ENCODE data around the gene ACE. TPM values are rescaled to one million over a fixed set of nuclear protein-coding genes. Genes with fewer than 3 reads are reported as not detected.

Gene ACE
- total RNA-seq, 1 experiment from 2014 or later = 7.8 TPM

DNA sequence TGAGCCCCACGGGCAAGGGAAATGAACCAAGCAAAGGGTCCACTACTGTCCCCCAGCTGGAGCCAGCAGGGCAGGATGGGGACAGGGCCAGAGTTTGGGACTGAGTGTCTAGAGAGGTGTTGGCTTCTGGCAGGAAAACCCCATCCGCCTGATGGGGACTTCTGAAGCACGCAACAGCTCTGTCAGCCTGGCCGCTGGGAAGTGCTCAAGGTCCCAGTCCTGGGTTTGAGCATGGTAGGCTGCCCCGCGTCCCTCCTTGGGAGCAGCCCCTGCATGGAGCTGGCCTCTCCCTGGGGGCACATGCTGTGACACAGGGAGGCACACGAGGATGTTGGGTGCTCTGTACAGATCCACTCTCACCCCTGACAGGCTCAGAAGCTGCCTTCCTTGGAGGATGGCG is 14.6 kb downstream of the ACE start (continued):
- no peak for TF ChIP-seq PRDM15 (CRISPR knock-in tag; IDR thresholded peaks at IDR 0.05)
- TF ChIP-seq IRF2 (CRISPR knock-in tag; IDR thresholded peaks at IDR 0.05; ENCODE audit: borderline replicate concordance, low read depth) = no peak
- no peak for TF ChIP-seq JUN (CRISPR knock-in tag; IDR thresholded peaks at IDR 0.05)

DNA sequence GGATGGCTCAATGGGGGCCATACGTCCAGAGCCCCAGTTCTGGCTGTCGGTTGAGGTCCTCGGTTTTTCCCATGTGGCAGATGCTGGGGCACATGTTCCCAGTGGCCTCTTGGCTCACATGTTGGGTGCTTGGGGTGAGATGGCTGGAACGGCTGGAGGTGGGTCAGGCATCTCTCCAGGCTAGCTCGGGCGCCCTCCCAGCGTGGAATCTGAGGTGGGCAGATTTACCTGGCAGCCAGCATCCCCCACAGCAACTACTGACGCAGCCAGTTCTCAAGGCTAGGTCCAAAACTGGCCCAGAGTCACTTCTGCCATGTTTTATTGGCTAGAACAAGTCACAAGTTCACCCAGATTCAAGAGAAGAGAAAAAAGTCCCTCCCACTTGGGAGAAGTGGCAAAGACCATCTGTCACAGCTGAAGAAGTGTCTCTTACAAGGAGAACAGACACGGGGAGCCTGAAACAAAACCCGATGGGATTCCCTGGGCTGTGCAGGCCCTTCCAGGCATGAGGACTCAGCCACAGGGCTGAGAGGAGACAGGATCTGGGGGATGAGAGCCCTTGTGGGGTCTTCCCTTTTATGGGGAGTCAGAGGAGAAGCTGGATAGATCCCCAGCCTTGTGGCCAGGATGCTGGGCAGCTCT is 15.2 kb downstream of the ACE start:
- ChIA-PET CTCF (interaction anchor here (1.0 to 1.3 kb wide), 2 partner anchors 66 to 120 kb away, joined by 3 to 7 read pairs; no protein-coding TSS in a partner anchor), POLR2A (no interaction called here)
- H3K36me3 Mint-ChIP-seq = no peaks in the 10 kb centered on the region
- TF ChIP-seq NFYB (CRISPR knock-in tag; conservative IDR thresholded peaks at IDR 0.05; ENCODE audit: low read depth) = no peak
- no peak for TF ChIP-seq CBFB (CRISPR knock-in tag; IDR thresholded peaks at IDR 0.05; ENCODE audit: low read depth)
- no peak for TF ChIP-seq FOXJ3 (CRISPR knock-in tag; IDR thresholded peaks at IDR 0.05; ENCODE audit: borderline replicate concordance)
- TF ChIP-seq HMGXB4 (CRISPR knock-in tag; IDR thresholded peaks at IDR 0.05) = no peak
- no peak for TF ChIP-seq E2F4 (CRISPR knock-in tag; IDR thresholded peaks at IDR 0.05; ENCODE audit: borderline replicate concordance, low read depth)
- TF ChIP-seq MLX (CRISPR knock-in tag; IDR thresholded peaks at IDR 0.05) = no peak
- no peak for TF ChIP-seq GTF2I (CRISPR knock-in tag; conservative IDR thresholded peaks at IDR 0.05)
- TF ChIP-seq GRHL2 (CRISPR knock-in tag; IDR thresholded peaks at IDR 0.05; ENCODE audit: insufficient replicate concordance, severe bottlenecking) = no peak
- no peak for TF ChIP-seq MAX (CRISPR knock-in tag; IDR thresholded peaks at IDR 0.05)
- TF ChIP-seq, protein P1, sequence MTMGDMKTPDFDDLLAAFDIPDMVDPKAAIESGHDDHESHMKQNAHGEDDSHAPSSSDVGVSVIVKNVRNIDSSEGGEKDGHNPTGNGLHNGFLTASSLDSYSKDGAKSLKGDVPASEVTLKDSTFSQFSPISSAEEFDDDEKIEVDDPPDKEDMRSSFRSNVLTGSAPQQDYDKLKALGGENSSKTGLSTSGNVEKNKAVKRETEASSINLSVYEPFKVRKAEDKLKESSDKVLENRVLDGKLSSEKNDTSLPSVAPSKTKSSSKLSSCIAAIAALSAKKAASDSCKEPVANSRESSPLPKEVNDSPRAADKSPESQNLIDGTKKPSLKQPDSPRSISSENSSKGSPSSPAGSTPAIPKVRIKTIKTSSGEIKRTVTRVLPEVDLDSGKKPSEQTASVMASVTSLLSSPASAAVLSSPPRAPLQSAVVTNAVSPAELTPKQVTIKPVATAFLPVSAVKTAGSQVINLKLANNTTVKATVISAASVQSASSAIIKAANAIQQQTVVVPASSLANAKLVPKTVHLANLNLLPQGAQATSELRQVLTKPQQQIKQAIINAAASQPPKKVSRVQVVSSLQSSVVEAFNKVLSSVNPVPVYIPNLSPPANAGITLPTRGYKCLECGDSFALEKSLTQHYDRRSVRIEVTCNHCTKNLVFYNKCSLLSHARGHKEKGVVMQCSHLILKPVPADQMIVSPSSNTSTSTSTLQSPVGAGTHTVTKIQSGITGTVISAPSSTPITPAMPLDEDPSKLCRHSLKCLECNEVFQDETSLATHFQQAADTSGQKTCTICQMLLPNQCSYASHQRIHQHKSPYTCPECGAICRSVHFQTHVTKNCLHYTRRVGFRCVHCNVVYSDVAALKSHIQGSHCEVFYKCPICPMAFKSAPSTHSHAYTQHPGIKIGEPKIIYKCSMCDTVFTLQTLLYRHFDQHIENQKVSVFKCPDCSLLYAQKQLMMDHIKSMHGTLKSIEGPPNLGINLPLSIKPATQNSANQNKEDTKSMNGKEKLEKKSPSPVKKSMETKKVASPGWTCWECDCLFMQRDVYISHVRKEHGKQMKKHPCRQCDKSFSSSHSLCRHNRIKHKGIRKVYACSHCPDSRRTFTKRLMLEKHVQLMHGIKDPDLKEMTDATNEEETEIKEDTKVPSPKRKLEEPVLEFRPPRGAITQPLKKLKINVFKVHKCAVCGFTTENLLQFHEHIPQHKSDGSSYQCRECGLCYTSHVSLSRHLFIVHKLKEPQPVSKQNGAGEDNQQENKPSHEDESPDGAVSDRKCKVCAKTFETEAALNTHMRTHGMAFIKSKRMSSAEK (CRISPR knock-in tag; IDR thresholded peaks at IDR 0.05; ENCODE audit: borderline replicate concordance) = no peak
- TF ChIP-seq RELA (CRISPR knock-in tag; IDR thresholded peaks at IDR 0.05; ENCODE audit: borderline replicate concordance) = no peak
- no peak overlapping the region for H3K4me3 Mint-ChIP-seq
- no peaks in the 10 kb centered on the region for H3K9me3 Mint-ChIP-seq
- no peak overlapping the region for H3K27ac Mint-ChIP-seq
- ATAC-seq = no peak
- DNase-seq (ENCODE audit: low spot score) = no peak
- H3K27me3 Mint-ChIP-seq (ENCODE audit: low read depth) = no peaks in the 10 kb centered on the region
- H3K4me1 Mint-ChIP-seq = no peaks in the 10 kb centered on the region
